Psoas muscle (tissue), 8 donors: ENCODE data around the gene RABL6. TPM values are rescaled to one million over a fixed set of nuclear protein-coding genes. Genes with fewer than 3 reads are reported as not detected.

Experiments used
- ATAC-seq, 4 donors: fragments of 200-7000 bp; cut with Tn5 transposase; one replicate each; pipeline ENCODE4 v1.9.1; 2020; ENCODE audit warnings: moderate library complexity in 3 of 4, mild to moderate bottlenecking in 2 of 4
- DNase-seq, 2 donors: peaks; one replicate each; pipeline ENCODE4 v3.0.0-alpha.2; 2020
- H3K27ac ChIP-seq: fragments of 200-600 bp; one replicate; pipeline ENCODE4 v1.8.0; 2022
- H3K27me3 ChIP-seq, 3 donors: fragments of 200-600 bp in 1 of 3; one replicate each; pipeline versions ENCODE4 v1.6.1 to v1.8.0; 2013 to 2022; ENCODE audit warnings: low read length in 2 of 3, mild to moderate bottlenecking in 2 of 3, moderate library complexity in 1 of 3; ENCODE audit not compliant: insufficient read depth in 3 of 3
- H3K36me3 ChIP-seq, 2 donors: fragments of 200-600 bp in 1 of 2; one replicate each; pipeline versions ENCODE4 v1.6.1 to v1.8.0; 2013 to 2022; ENCODE audit warnings: low read depth in 1 of 2, mild to moderate bottlenecking in 1 of 2, moderate library complexity in 1 of 2; ENCODE audit not compliant: insufficient read depth in 1 of 2
- H3K4me1 ChIP-seq: fragments of 200-600 bp; one replicate; pipeline ENCODE4 v1.8.0; 2022
- H3K4me3 ChIP-seq: fragments of 200-600 bp; one replicate; pipeline ENCODE4 v1.8.0; 2022; ENCODE audit warnings: mild to moderate bottlenecking
- H3K9me3 ChIP-seq: fragments of 200-600 bp; one replicate; pipeline ENCODE4 v1.8.0; 2022
- WGBS, 3 donors: extraction: QIAGEN DNeasy Blood & Tissue Kit; methylation state at CpG; one replicate each; pipeline versions ENCODE4 v1.1.6 to v1.1.7; 2013; 5-methylcytosine and 5-hydroxymethylcytosine counted together
- intact Hi-C, 2 donors: fragments of 100-400 bp; cut with DNase I; formaldehyde crosslinking; loops; one replicate each; pipeline versions ENCODE4 v1.11.0 to v1.14.2; 2022
- polyA plus RNA-seq, 3 donors: library from polyadenylated mRNA; stranded (reverse); fragments of 200-250 nt; gene quantifications; one replicate each; pipeline ENCODE4 v1.2.3, GENCODE V29; 2013
- total RNA-seq, 4 donors: library from RNA; stranded (reverse); fragmentation: NEBNext Ultra II Directional in 2 of 4; extraction: Animal tissue kit (Norgen Biotek cat#: 25700) in 2 of 4; gene quantifications; one replicate each; pipeline versions ENCODE4 v1.2.1 to v1.2.4, GENCODE V29; 2021 to 2023
- TF ChIP-seq, protein P1 (sequence below): fragments of 200-600 bp; IDR thresholded peaks from one replicate; pipeline ENCODE4 v1.8.0; 2022; ENCODE audit warnings: antibody characterized with exemption
- donor health status: healthy with polysubstance abuse.
- donor health status: DM: no; HTN: no; CAD: no; lungs with moderate emphysema.
- donor health status: Bipolar disorder and iron deficiency.
- donor health status: healthy.
- donor health status: DM: yes; HTN: yes; CAD: no.
- donor health status: DM: no; HTN: no; CAD: no.
- donor health status: DM: no; HTN: no; CAD: no.
- donor health status: DM: yes; HTN: yes; CAD: no.

RABL6 gene
- total and polyA plus RNA-seq, 7 donors: 73.0 to 90.5 (median 82.5) TPM

DNA sequence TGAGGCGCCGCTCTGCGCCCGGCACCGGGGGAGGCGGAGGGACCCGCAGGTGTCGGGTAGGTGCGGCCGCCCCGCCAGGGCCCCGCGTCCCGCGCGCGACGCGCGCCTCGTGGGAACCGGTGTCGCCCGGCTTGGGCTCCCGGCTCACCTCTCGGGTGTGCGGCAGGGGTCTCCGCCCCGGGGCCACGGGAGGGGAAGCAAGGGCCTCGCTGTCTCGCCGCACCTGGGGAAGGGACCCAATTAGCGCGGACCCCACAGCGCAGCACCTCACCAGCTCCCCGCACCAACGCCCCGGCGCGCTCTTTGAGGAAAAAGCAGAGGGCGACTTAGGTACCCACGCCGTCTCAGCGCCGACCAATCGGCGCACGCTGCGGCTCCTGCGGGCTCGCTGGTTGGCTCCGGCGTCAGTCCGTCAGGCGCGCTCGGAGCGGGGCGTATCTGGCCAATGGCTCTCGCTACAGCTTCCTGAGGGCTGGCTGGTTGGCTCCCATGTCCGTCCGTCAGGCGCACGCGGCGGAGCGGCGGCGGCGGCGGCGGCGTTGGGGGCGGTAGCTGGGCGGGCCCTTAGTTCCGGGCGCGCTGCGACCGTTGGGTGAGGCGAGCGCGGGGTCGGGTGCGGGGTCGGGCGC is 78.3 kb downstream of the RABL6 start, which contains the start of gene TRAF2:
Gene TRAF2 (plus strand): TSS at position 567 of the 629 bp plus-strand sequence. CDS start 12,225 bp downstream, outside the sequence.
- DNase-seq (peak; percentile 98 to 99), ATAC-seq (peak; percentile 97 to 99 (median 98))
- 0 to 1% (median 1%) methylated on average over 46 to 88 of the region's 88 CpGs for WGBS, 3 donors
- intact Hi-C loops: no loop called here
- Histone ChIP-seq H3K4me1 (peaks cover 20% of the 10 kb centered on the region), H3K36me3 (peaks cover 0 to 9% of the 10 kb centered on the region in 2 donors), H3K27ac (peak within 1 kb of the TSS; percentile 90), H3K9me3 (no peaks in the 10 kb centered on the region), H3K27me3 (no peaks in the 10 kb centered on the region), H3K4me3 (peak within 1 kb of the TSS; percentile 98)
- TF ChIP-seq, protein P1, sequence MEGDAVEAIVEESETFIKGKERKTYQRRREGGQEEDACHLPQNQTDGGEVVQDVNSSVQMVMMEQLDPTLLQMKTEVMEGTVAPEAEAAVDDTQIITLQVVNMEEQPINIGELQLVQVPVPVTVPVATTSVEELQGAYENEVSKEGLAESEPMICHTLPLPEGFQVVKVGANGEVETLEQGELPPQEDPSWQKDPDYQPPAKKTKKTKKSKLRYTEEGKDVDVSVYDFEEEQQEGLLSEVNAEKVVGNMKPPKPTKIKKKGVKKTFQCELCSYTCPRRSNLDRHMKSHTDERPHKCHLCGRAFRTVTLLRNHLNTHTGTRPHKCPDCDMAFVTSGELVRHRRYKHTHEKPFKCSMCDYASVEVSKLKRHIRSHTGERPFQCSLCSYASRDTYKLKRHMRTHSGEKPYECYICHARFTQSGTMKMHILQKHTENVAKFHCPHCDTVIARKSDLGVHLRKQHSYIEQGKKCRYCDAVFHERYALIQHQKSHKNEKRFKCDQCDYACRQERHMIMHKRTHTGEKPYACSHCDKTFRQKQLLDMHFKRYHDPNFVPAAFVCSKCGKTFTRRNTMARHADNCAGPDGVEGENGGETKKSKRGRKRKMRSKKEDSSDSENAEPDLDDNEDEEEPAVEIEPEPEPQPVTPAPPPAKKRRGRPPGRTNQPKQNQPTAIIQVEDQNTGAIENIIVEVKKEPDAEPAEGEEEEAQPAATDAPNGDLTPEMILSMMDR: no peak

GRCh38 chr9:136886610-136887597 is 79.2 kb downstream of the RABL6 start:
- H3K36me3 ChIP-seq: peaks cover 0 to 11% of the 10 kb centered on the region in 2 donors
- intact Hi-C loops: no loop called here

GRCh38 chr9:136888454-136888853 is 80.7 kb downstream of the RABL6 start:
- intact Hi-C loops: no loop called here
- TF ChIP-seq, protein P1: no peak
- no peak for ATAC-seq

More at GRCh38 chr9:136886610-136887597, 79.2 kb downstream of the RABL6 start:
- H3K27me3 ChIP-seq: no peaks in the 10 kb centered on the region
- no peaks in the 10 kb centered on the region for H3K9me3 ChIP-seq
- TF ChIP-seq, protein P1: no peak
- peaks cover 20% of the 10 kb centered on the region for H3K4me1 ChIP-seq
- WGBS, 3 donors: 2 to 4% (median 4%) methylated on average over 36 to 76 of the region's 76 CpGs
- DNase-seq (peak; percentile 31 to 70), ATAC-seq (peak; percentile 1 to 59 (median 44))
- H3K27ac ChIP-seq: peak overlapping the region; percentile 90
- peak overlapping the region; percentile 98 for H3K4me3 ChIP-seq

GRCh38 chr9:136889858-136890257 is 82.1 kb downstream of the RABL6 start:
- intact Hi-C loops: no loop called here
- ATAC-seq (no peak), DNase-seq (no peak)
- H3K27ac ChIP-seq: no peak overlapping the region
- H3K36me3 ChIP-seq: peaks cover 0 to 23% of the 10 kb centered on the region in 2 donors
- H3K27me3 ChIP-seq: no peaks in the 10 kb centered on the region
- 92 to 93% (median 93%) methylated on average over 42 of the region's 42 CpGs for WGBS, 3 donors
- no peaks in the 10 kb centered on the region for H3K9me3 ChIP-seq
- H3K4me1 ChIP-seq: peaks cover 16% of the 10 kb centered on the region
- H3K4me3 ChIP-seq: no peak overlapping the region
- TF ChIP-seq, protein P1: no peak

More at GRCh38 chr9:136888454-136888853, 80.7 kb downstream of the RABL6 start:
- DNase-seq: no peak
- Histone ChIP-seq H3K4me1 (peaks cover 16% of the 10 kb centered on the region), H3K27me3 (no peaks in the 10 kb centered on the region), H3K27ac (no peak overlapping the region), H3K9me3 (no peaks in the 10 kb centered on the region), H3K36me3 (peaks cover 0 to 19% of the 10 kb centered on the region in 2 donors), H3K4me3 (no peak overlapping the region)
- WGBS, 3 donors: 80 to 90% (median 81%) methylated on average over 8 of the region's 8 CpGs
